ENCODE results near the gene EPS15. TPM values are rescaled to one million over a fixed set of nuclear protein-coding genes. Genes with fewer than 3 reads are reported as not detected.

The EPS15 gene
- total RNA-seq, 1 experiment from 2014 or later = 54.4 TPM

DNA sequence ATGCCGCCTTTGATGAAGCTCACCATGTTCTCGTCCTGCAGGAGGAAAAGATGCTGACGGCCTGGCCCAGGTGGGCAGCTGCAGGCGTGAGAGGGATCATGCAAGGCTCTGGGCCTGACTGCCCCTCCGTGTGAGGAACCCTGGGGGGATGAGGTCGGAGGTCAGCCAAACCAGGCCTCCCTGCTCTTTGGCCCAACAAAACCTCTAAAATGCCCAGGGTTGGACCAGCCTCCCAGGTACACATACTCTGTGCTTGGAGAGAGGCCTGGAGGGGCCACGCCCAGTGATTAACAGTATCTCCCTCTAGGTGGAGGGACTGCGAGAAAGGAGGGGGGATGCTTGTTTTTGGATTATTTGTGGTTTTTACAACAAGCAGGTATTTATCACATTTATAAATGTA is 209.8 kb downstream of the EPS15 start:
- intact Hi-C loops (cut with micrococcal nuclease; ENCODE audit: unreplicated experiment) (no loop called here), in situ Hi-C loops (cut with HindIII; ENCODE audit: low pct_unique_long_range_greater_than_20kb, low sequenced_read_pairs) (no loop called here)
- Histone ChIP-seq H3K36me3 (ENCODE audit: control insufficient read depth, insufficient read depth, low read length) (no peaks in the 10 kb centered on the region), H3K9me3 (ENCODE audit: control insufficient read depth, insufficient read depth, low read depth, low read length) (no peaks in the 10 kb centered on the region), H3K27ac (ENCODE audit: low read length) (no peak overlapping the region), H3K4me3 (ENCODE audit: low read depth in 2 of 2, low read length in 2 of 2) (no peak overlapping the region), H3K4me1 (ENCODE audit: control insufficient read depth, insufficient read depth, low read length) (peaks cover 6% of the 10 kb centered on the region), H3K27me3 (ENCODE audit: control insufficient read depth, insufficient read depth, low read length) (no peaks in the 10 kb centered on the region)
- ChIA-PET CTCF (no interaction called here), POLR2A (no interaction called here)
- no TSS peak for BruUV-seq (replicated peaks)
- TF ChIP-seq, protein P1, sequence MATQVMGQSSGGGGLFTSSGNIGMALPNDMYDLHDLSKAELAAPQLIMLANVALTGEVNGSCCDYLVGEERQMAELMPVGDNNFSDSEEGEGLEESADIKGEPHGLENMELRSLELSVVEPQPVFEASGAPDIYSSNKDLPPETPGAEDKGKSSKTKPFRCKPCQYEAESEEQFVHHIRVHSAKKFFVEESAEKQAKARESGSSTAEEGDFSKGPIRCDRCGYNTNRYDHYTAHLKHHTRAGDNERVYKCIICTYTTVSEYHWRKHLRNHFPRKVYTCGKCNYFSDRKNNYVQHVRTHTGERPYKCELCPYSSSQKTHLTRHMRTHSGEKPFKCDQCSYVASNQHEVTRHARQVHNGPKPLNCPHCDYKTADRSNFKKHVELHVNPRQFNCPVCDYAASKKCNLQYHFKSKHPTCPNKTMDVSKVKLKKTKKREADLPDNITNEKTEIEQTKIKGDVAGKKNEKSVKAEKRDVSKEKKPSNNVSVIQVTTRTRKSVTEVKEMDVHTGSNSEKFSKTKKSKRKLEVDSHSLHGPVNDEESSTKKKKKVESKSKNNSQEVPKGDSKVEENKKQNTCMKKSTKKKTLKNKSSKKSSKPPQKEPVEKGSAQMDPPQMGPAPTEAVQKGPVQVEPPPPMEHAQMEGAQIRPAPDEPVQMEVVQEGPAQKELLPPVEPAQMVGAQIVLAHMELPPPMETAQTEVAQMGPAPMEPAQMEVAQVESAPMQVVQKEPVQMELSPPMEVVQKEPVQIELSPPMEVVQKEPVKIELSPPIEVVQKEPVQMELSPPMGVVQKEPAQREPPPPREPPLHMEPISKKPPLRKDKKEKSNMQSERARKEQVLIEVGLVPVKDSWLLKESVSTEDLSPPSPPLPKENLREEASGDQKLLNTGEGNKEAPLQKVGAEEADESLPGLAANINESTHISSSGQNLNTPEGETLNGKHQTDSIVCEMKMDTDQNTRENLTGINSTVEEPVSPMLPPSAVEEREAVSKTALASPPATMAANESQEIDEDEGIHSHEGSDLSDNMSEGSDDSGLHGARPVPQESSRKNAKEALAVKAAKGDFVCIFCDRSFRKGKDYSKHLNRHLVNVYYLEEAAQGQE (IDR thresholded peaks at IDR 0.05; ENCODE audit: insufficient read depth in 1 of 2, low read depth in 2 of 2, low read length in 1 of 2) = no peak
- TF ChIP-seq POLR2AphosphoS5 (IDR thresholded peaks at IDR 0.05; ENCODE audit: low read depth, low read length) (no peak), SIN3A (IDR thresholded peaks at IDR 0.05; ENCODE audit: borderline replicate concordance, insufficient read depth, low read depth, low read length) (no peak), TCF7L2 (IDR thresholded peaks at IDR 0.05; ENCODE audit: low read depth, low read length) (no peak)
- TF ChIP-seq, protein P2, sequence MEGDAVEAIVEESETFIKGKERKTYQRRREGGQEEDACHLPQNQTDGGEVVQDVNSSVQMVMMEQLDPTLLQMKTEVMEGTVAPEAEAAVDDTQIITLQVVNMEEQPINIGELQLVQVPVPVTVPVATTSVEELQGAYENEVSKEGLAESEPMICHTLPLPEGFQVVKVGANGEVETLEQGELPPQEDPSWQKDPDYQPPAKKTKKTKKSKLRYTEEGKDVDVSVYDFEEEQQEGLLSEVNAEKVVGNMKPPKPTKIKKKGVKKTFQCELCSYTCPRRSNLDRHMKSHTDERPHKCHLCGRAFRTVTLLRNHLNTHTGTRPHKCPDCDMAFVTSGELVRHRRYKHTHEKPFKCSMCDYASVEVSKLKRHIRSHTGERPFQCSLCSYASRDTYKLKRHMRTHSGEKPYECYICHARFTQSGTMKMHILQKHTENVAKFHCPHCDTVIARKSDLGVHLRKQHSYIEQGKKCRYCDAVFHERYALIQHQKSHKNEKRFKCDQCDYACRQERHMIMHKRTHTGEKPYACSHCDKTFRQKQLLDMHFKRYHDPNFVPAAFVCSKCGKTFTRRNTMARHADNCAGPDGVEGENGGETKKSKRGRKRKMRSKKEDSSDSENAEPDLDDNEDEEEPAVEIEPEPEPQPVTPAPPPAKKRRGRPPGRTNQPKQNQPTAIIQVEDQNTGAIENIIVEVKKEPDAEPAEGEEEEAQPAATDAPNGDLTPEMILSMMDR (IDR thresholded peaks at IDR 0.05) = no peak
- ATAC-seq = no peak
- DNase-seq (ENCODE audit: low read depth, low spot score) = no peak

DNA sequence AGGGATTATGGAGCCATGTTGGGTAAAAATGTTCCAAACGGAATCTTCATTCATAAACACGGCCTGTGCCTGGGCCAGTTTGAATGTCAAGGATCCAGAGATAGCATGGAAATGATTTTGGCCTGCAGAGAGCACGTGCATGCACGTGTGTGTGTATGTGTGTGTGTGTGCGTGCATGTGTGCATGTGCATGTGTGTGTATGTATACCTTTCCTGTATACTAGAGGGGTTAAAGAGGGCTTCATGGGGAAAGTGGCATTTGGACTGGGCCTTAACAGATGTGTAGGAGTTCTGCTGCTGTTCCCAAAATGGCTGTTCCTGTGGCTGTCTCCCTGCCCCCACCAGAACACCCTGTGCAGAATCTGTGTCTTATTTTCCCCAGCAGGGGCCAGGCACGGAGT is 210.4 kb downstream of the EPS15 start:
- POLR2A ChIA-PET = no interaction called here
- intact Hi-C loops (cut with micrococcal nuclease; ENCODE audit: unreplicated experiment) = no loop called here

More for the DNA sequence above, 210.4 kb downstream of the EPS15 start:
- Histone ChIP-seq H3K4me3 (ENCODE audit: low read depth in 2 of 2, low read length in 2 of 2) (no peak overlapping the region), H3K27me3 (ENCODE audit: control insufficient read depth, insufficient read depth, low read length) (no peaks in the 10 kb centered on the region), H3K4me1 (ENCODE audit: control insufficient read depth, insufficient read depth, low read length) (0 out of 2 replicates have a peak, but pooled peaks cover under 1% of the 10 kb centered on the region), H3K27ac (ENCODE audit: low read length) (no peak overlapping the region), H3K9me3 (ENCODE audit: control insufficient read depth, insufficient read depth, low read depth, low read length) (no peaks in the 10 kb centered on the region), H3K36me3 (ENCODE audit: control insufficient read depth, insufficient read depth, low read length) (no peaks in the 10 kb centered on the region)
- no TSS peak for BruUV-seq (replicated peaks)
- TF ChIP-seq POLR2AphosphoS5 (IDR thresholded peaks at IDR 0.05; ENCODE audit: low read depth, low read length) (no peak), SIN3A (IDR thresholded peaks at IDR 0.05; ENCODE audit: borderline replicate concordance, insufficient read depth, low read depth, low read length) (no peak), TCF7L2 (IDR thresholded peaks at IDR 0.05; ENCODE audit: low read depth, low read length) (no peak)
- TF ChIP-seq, protein P2 (IDR thresholded peaks at IDR 0.05) = no peak
- TF ChIP-seq, protein P1 (IDR thresholded peaks at IDR 0.05; ENCODE audit: insufficient read depth in 1 of 2, low read depth in 2 of 2, low read length in 1 of 2) = no peak
- ATAC-seq = no peak
- in situ Hi-C loops (cut with HindIII; ENCODE audit: low pct_unique_long_range_greater_than_20kb, low sequenced_read_pairs) = no loop called here
- DNase-seq (ENCODE audit: low read depth, low spot score) = no peak
- CTCF ChIA-PET = no interaction called here

Data from Panc1 (cell line).